ENCODE data around the gene COP1.
"Not testable (repeated sequence)": the region's sequence is repeated elsewhere in the genome, so short reads cannot be mapped to it uniquely, and the experiment has no call there.

COP1 gene

DNA sequence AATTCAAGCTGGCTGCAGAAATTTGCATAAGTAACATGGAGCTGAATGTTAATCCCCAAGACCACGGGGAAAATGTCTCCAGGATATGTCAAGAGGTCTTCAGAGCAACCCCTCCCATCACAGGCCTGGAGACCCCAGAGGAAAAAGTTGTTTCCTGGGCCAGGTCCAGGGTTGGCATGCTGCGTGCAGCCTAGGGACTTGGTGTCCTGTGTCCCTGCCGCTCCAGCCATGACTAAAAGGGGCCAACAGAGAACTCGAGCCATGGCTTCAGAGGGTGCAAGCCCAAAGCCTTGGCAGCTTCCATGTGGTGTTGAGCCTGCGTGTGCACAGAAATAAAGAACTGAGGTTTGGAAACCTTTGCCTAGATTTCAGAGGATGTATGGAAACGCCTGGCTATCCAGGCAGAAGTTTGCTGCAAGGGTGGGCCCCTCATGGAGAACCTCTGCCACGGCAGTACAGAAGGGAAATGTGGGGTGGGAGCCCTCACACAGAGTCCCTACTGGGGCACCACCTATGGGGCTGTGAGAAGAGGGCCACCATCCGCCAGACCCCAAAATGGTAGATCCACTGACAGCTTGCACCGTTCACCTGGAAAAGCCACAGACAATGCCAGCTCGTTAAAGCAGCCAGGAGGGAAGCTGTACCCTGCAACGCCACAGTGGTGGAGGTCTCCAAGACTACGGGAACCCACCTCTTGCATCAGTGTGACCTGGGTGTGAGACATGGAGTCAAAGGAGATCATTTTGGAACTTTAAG lies 222.9 kb downstream of the COP1 start:
- Histone ChIP-seq H3K27me3 (replicated peaks; ENCODE audit: control insufficient read depth, insufficient read depth, low read length, poor library complexity, severe bottlenecking) (no peaks in the 10 kb centered on the region), H3K36me3 (ENCODE audit: control insufficient read depth, insufficient read depth, low read length) (peaks cover 50% of the 10 kb centered on the region), H3K4me3 (ENCODE audit: insufficient read depth, low read depth, low read length, poor library complexity, severe bottlenecking) (no peak overlapping the region), H3K27ac (ENCODE audit: insufficient read depth, low read length, poor library complexity, severe bottlenecking) (no peak overlapping the region), H3K4me1 (ENCODE audit: control insufficient read depth, insufficient read depth, low read length, poor library complexity, severe bottlenecking) (no peaks in the 10 kb centered on the region), H3K9me3 (ENCODE audit: control insufficient read depth, low read length) (no peaks in the 10 kb centered on the region)
- DNase-seq, result no peak

DNA sequence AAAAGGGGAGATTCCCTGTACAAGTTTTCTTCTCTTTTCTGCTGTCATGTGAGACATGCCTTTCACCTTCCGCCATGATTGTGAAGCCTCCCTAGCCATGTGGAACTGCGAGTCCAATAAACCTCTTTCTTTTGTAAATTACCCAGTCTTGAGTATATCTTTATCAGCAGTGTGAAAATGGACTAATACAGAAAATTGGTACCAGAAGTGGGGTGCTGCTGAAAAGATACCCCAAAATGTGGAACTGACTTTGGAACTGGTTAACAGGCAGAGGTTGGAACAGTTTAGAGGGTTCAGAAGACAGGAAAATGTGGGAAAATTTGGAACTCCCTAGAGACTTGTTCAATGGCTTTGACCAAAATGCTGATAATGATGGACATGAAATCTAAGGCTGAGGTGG lies 223.7 kb downstream of the COP1 start:
- not testable (repeated sequence) for H3K4me1 ChIP-seq (ENCODE audit: control insufficient read depth, insufficient read depth, low read length, poor library complexity, severe bottlenecking); H3K27ac ChIP-seq (ENCODE audit: insufficient read depth, low read length, poor library complexity, severe bottlenecking); H3K27me3 ChIP-seq (replicated peaks; ENCODE audit: control insufficient read depth, insufficient read depth, low read length, poor library complexity, severe bottlenecking); H3K9me3 ChIP-seq (ENCODE audit: control insufficient read depth, low read length); H3K4me3 ChIP-seq (ENCODE audit: insufficient read depth, low read depth, low read length, poor library complexity, severe bottlenecking); DNase-seq
- H3K36me3 ChIP-seq (ENCODE audit: control insufficient read depth, insufficient read depth, low read length), result peaks cover 50% of the 10 kb centered on the region

DNA sequence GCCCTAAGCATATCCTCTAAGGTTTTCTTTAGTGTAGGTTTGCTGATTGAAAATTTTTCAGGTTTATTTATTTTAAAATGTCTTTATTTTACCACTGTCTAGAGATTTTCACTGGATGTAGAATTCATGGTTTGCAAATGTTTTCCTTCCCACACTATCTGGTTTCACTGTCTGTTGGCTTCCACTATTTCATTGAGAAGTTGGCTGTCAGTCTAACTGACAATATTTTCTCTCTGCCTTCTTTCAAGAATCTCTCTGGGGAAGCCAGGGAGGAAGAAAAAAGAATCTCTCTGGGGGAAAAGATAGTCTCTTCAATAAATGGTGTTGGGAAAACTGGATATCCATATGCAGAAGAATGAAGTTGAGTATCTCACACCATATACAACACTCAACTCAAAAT lies 226.0 kb downstream of the COP1 start:
- Histone ChIP-seq H3K36me3 (ENCODE audit: control insufficient read depth, insufficient read depth, low read length) (peaks cover 34% of the 10 kb centered on the region), H3K4me3 (ENCODE audit: insufficient read depth, low read depth, low read length, poor library complexity, severe bottlenecking) (no peak overlapping the region), H3K4me1 (ENCODE audit: control insufficient read depth, insufficient read depth, low read length, poor library complexity, severe bottlenecking) (no peaks in the 10 kb centered on the region), H3K27ac (ENCODE audit: insufficient read depth, low read length, poor library complexity, severe bottlenecking) (no peak overlapping the region), H3K9me3 (ENCODE audit: control insufficient read depth, low read length) (no peaks in the 10 kb centered on the region), H3K27me3 (replicated peaks; ENCODE audit: control insufficient read depth, insufficient read depth, low read length, poor library complexity, severe bottlenecking) (no peaks in the 10 kb centered on the region)
- no peak for DNase-seq

DNA sequence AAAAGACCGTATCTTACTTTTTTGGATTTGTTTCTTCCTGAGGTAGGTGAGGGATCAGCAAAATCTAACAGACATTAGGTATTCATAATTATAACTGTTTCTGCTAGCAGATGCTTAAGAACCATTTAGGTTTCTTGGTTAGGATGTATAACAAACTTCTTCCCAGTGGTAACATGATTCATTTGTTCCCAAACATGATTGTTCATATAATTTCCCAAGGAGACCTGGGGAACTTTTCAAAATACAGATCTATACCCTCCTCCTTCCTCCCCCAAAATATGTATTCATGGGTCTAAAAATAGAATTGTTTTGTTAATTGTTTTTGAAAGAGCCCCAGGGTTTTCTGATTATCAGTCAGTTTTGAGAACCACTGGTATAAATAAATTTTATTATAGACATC lies 228.2 kb downstream of the COP1 start:
- Histone ChIP-seq H3K36me3 (ENCODE audit: control insufficient read depth, insufficient read depth, low read length) (peaks cover 15% of the 10 kb centered on the region), H3K4me1 (ENCODE audit: control insufficient read depth, insufficient read depth, low read length, poor library complexity, severe bottlenecking) (no peaks in the 10 kb centered on the region), H3K9me3 (ENCODE audit: control insufficient read depth, low read length) (no peaks in the 10 kb centered on the region), H3K4me3 (ENCODE audit: insufficient read depth, low read depth, low read length, poor library complexity, severe bottlenecking) (no peak overlapping the region), H3K27me3 (replicated peaks; ENCODE audit: control insufficient read depth, insufficient read depth, low read length, poor library complexity, severe bottlenecking) (no peaks in the 10 kb centered on the region), H3K27ac (ENCODE audit: insufficient read depth, low read length, poor library complexity, severe bottlenecking) (no peak overlapping the region)
- no peak for DNase-seq

DNA sequence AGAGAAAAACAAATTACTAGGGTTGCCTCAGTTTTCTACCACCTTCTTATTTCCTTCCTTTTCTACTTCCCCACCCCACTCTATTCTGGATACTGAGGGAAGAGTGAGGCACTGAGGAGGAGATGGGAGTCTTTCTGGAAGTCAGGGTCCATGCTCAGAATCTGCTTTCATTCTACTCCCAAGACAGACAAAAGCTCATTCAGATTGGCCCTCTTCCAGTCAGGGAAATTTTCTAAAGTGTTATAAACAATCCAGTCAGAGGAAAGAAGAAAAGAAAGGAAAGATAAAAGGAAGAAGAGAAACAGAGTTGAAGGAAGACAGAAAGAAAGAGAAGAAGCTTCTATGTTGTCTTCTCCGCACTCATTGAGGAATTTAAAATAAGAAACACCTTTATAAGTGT lies 228.6 kb downstream of the COP1 start:
- Histone ChIP-seq H3K27ac (ENCODE audit: insufficient read depth, low read length, poor library complexity, severe bottlenecking) (no peak overlapping the region), H3K4me1 (ENCODE audit: control insufficient read depth, insufficient read depth, low read length, poor library complexity, severe bottlenecking) (no peaks in the 10 kb centered on the region), H3K9me3 (ENCODE audit: control insufficient read depth, low read length) (no peaks in the 10 kb centered on the region), H3K27me3 (replicated peaks; ENCODE audit: control insufficient read depth, insufficient read depth, low read length, poor library complexity, severe bottlenecking) (no peaks in the 10 kb centered on the region), H3K4me3 (ENCODE audit: insufficient read depth, low read depth, low read length, poor library complexity, severe bottlenecking) (no peak overlapping the region), H3K36me3 (ENCODE audit: control insufficient read depth, insufficient read depth, low read length) (peaks cover 14% of the 10 kb centered on the region)
- no peak for DNase-seq

DNA sequence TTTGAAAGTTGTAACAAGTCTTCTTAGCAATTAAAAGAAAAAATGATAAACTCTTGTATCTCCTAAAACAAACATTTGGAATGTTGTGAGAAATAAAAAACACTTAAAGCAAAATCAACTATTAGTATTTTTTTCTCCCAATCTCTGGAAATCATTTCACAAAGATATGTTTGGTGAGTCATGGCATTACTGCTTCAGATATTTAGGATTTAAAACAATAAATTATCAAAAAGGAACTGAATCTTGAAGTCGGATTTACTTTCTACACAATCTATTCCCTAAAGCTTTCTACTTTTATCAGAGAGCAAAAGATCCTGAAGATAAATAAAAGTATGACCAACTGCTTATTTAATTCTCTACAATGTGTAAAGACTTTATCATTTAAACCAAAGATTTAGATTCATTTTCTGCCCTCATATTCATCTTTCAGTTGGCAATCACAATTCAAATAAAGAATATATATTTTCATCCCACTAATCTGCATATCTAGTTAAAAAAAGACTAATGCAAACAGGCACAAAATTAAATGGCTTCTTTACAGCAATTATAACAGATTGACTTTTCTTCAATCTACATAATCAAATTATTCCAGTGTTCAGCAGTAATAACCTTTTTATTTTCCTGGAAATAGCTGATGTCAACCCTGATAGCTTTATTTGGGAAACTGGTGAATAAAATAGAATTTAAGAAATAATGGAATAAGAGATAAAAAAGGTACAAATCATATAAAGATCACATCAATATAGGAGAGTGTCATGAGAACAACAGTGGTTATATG lies 230.0 kb downstream of the COP1 start:
- Histone ChIP-seq H3K27ac (ENCODE audit: insufficient read depth, low read length, poor library complexity, severe bottlenecking) (no peak overlapping the region), H3K27me3 (replicated peaks; ENCODE audit: control insufficient read depth, insufficient read depth, low read length, poor library complexity, severe bottlenecking) (no peaks in the 10 kb centered on the region), H3K4me1 (ENCODE audit: control insufficient read depth, insufficient read depth, low read length, poor library complexity, severe bottlenecking) (no peaks in the 10 kb centered on the region), H3K4me3 (ENCODE audit: insufficient read depth, low read depth, low read length, poor library complexity, severe bottlenecking) (no peak overlapping the region), H3K36me3 (ENCODE audit: control insufficient read depth, insufficient read depth, low read length) (peaks cover 6% of the 10 kb centered on the region), H3K9me3 (ENCODE audit: control insufficient read depth, low read length) (no peaks in the 10 kb centered on the region)
- DNase-seq, result no peak

DNA sequence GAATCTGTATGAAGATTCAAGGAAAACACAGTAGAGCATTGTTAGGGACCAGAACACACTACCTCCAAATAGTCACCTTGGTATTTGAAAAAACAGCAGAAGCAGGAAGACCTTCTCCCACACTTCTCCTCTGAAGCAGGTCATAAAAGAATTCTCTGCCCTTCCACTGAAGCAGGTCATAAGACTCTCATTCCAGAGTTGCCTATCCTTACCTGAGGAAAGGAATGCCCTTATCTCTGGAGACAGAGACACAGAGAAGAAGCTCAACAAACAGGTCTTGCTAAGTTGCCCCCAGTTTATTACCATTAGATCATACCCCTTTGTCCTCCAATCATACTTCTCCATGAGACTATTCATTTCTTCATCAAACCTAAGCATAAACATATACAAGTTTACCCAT lies 237.9 kb downstream of the COP1 start:
- peaks cover 24% of the 10 kb centered on the region for H3K36me3 ChIP-seq (ENCODE audit: control insufficient read depth, insufficient read depth, low read length)
- H3K27ac ChIP-seq (ENCODE audit: insufficient read depth, low read length, poor library complexity, severe bottlenecking), result no peak overlapping the region
- no peaks in the 10 kb centered on the region for H3K9me3 ChIP-seq (ENCODE audit: control insufficient read depth, low read length)
- no peak for DNase-seq
- H3K4me3 ChIP-seq (ENCODE audit: insufficient read depth, low read depth, low read length, poor library complexity, severe bottlenecking), result no peak overlapping the region
- no peaks in the 10 kb centered on the region for H3K27me3 ChIP-seq (replicated peaks; ENCODE audit: control insufficient read depth, insufficient read depth, low read length, poor library complexity, severe bottlenecking)
- H3K4me1 ChIP-seq (ENCODE audit: control insufficient read depth, insufficient read depth, low read length, poor library complexity, severe bottlenecking), result no peaks in the 10 kb centered on the region

DNA sequence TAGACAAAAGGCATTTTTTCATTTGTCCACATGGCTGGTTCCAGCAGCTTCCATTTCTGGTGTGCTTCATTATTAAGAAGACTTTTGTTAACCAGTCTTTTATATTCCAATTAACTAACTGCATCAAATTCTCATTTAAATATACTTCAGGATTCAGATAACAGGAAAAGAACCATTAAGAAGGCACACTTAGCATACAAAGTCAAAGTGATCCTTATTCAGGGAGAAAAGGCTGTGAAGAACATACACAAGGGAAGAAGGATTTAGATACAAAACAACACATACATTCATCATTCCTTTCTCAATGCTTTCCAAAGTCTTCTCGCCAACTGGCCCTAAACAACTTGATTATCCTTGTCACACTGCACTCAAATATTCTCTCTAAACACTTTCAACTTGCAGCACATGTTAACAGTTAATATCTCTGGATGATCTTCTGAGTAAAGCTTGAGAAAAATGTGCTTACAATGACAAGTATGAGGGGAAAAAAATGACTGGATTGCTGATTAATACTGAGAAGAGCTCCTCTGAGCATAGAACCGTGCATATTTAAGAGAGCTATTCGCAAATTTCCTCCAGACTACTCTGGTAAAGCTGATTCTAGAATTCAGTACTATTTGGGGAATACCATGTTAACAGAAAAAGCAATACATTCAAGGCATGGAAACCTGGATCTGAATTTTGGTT lies 238.5 kb downstream of the COP1 start:
- no peak for DNase-seq
- H3K27ac ChIP-seq (ENCODE audit: insufficient read depth, low read length, poor library complexity, severe bottlenecking), result no peak overlapping the region
- no peaks in the 10 kb centered on the region for H3K27me3 ChIP-seq (replicated peaks; ENCODE audit: control insufficient read depth, insufficient read depth, low read length, poor library complexity, severe bottlenecking)
- no peaks in the 10 kb centered on the region for H3K4me1 ChIP-seq (ENCODE audit: control insufficient read depth, insufficient read depth, low read length, poor library complexity, severe bottlenecking)
- no peaks in the 10 kb centered on the region for H3K9me3 ChIP-seq (ENCODE audit: control insufficient read depth, low read length)
- no peak overlapping the region for H3K4me3 ChIP-seq (ENCODE audit: insufficient read depth, low read depth, low read length, poor library complexity, severe bottlenecking)
- peaks cover 24% of the 10 kb centered on the region for H3K36me3 ChIP-seq (ENCODE audit: control insufficient read depth, insufficient read depth, low read length)

DNA sequence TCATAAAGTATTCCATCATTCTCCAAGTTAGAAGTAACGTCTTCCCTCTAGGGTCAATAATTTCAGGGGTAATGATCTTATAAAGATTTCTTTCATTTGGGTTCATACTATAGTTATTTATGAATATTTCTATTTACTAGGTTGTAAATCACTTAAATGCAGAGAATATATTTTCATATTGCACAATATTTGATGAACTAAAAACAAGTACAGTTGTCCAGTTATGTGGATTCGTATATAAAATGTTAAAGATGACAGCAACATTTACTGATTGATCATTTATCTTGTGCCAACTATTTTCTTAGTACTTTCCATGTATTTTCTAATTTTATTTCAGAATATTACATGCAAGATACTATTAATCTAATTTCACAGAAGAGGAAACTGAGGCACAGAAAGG lies 243.3 kb downstream of the COP1 start:
- H3K27me3 ChIP-seq (replicated peaks; ENCODE audit: control insufficient read depth, insufficient read depth, low read length, poor library complexity, severe bottlenecking), result no peaks in the 10 kb centered on the region
- H3K4me1 ChIP-seq (ENCODE audit: control insufficient read depth, insufficient read depth, low read length, poor library complexity, severe bottlenecking), result no peaks in the 10 kb centered on the region
- H3K36me3 ChIP-seq (ENCODE audit: control insufficient read depth, insufficient read depth, low read length), result peaks cover 10% of the 10 kb centered on the region
- DNase-seq, result no peak
- H3K27ac ChIP-seq (ENCODE audit: insufficient read depth, low read length, poor library complexity, severe bottlenecking), result no peak overlapping the region
- H3K9me3 ChIP-seq (ENCODE audit: control insufficient read depth, low read length), result no peaks in the 10 kb centered on the region
- no peak overlapping the region for H3K4me3 ChIP-seq (ENCODE audit: insufficient read depth, low read depth, low read length, poor library complexity, severe bottlenecking)

DNA sequence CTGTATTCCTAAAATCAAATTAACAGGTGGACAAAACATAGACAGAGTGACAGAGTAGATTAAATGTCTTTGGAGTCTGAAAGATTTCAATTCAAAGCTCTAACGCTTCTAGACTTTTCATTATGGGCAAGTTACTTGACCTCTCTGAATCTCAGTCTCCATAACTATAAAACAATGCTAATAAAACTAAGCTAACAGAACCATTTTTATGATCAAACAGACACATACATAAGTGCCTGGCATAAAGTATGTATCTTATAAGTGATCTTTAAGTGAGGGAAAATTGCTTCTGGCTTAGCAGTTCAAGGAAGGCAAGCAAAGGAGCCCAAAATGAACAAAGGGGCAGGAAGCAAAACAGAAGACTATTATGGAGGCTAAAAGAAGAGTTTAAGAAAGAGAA lies 246.9 kb downstream of the COP1 start:
- H3K27me3 ChIP-seq (replicated peaks; ENCODE audit: control insufficient read depth, insufficient read depth, low read length, poor library complexity, severe bottlenecking), result no peaks in the 10 kb centered on the region
- H3K9me3 ChIP-seq (ENCODE audit: control insufficient read depth, low read length), result no peaks in the 10 kb centered on the region
- no peaks in the 10 kb centered on the region for H3K4me1 ChIP-seq (ENCODE audit: control insufficient read depth, insufficient read depth, low read length, poor library complexity, severe bottlenecking)
- DNase-seq, result no peak
- no peak overlapping the region for H3K4me3 ChIP-seq (ENCODE audit: insufficient read depth, low read depth, low read length, poor library complexity, severe bottlenecking)
- H3K27ac ChIP-seq (ENCODE audit: insufficient read depth, low read length, poor library complexity, severe bottlenecking), result no peak overlapping the region
- peaks cover 3% of the 10 kb centered on the region for H3K36me3 ChIP-seq (ENCODE audit: control insufficient read depth, insufficient read depth, low read length)

Data from effector memory CD4-positive, alpha-beta T cell (primary cell).